Pulmonary artery endothelial cell (primary cell): ENCODE measurements around the gene TTLL8. TPM values are rescaled to one million over a fixed set of nuclear protein-coding genes. Genes with fewer than 3 reads are reported as not detected.

ENCODE experiments used
- DNase-seq: peaks from one replicate; pipeline ENCODE4 v3.0.0-alpha.2; 2011; ENCODE audit warnings: low read depth, low spot score
- total RNA-seq: library from RNA; depleted of rRNA; stranded (reverse); fragments of >200 nt; gene quantifications from 2 replicates; pipeline ENCODE4 v1.2.3, GENCODE V29; 2014

The TTLL8 gene
- total RNA-seq, 1 donor from 2014 or later = not detected

DNA sequence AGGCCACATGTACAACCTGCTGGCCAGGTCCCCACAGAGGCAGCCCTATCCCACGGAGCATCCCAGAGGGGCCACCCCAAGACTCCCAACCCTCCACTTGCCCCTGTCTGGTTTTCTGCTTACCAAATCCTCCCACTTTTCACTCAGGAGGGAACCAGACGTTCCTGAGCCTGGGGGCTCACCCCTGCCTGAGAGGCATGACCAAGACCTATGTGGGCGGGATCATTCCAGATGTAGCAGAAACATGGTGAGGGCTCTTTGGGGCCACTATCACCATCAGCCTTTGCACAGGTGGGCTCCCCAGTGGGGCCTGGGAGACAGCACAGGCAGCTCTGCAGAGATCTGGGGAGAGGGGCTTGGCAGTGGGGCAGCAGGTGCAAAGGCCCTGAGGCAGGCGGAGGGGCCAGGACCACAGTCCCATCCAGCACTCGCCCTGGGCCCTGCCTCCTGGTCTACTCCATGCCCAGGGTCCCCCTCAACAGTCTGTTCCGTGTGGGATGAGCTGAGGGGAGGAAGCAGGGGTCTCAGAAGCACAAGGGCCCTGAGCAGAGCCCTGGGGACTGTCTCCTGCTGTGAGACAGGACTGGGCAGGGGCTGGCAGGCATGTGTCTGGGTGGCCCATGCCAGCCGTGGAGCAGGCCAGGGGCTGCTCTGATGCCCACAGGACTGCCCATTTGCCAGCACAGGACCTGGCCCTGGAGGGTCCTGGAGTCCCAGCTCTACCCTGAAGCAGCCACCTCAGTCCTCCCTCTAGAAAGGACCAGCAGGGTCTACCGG lies 88.2 kb downstream of the TTLL8 start:
- DNase-seq = no peak

DNA sequence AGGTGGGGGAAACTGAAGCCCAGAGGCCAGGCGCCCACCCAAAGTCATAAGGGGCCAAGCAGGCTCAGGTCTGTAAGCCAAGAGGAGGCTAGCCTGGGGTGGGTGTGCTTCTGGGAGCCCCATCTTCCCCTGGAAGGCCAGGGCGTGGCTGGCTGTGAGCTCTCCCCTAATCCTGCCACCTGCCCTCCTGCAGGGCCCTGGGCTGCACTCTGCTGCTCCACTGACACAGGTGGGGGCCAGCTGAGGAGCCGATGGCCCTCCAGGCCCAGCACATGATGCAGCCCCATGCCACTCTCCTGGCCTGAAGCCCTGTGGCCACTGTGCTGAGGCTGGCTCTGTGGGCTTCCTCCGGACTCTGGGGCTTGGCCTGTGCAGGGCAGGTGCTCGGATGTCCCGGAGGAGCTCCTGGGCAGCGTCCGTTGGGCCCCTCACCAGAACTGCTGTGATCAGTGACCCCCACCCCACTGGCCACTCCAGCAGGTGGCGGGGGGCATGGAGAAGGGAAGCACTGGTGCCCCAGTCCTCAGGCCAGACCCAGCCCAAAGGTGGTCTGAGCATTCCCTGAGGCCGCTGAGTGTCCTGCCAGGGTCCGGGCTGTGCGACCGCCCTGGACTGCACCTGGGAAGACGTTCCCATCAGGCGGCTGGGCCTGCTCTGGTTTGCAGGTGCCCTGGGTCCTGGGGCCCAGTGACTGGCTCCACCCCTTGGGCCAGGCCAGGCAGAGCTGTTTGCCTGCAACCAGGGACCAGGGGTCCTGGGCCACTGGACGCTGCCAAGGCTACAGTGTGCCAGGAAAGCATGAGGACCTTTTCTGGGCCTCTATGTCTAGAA lies 89.1 kb downstream of the TTLL8 start:
- no peak for DNase-seq

Other genes with a start within 250 kb of the TTLL8 start
- 21.6 and 28.3 TPM in 2 replicates for gene BRD1, start 230.4 kb downstream of the TTLL8 start, total RNA-seq
- 14.3 and 16.7 TPM in 2 replicates for gene ZBED4, start 204.5 kb downstream of the TTLL8 start, total RNA-seq
- gene ALG12, start 139.9 kb downstream of the TTLL8 start, total RNA-seq = 14.6 and 19.4 TPM in 2 replicates
- gene CRELD2, start 139.7 kb downstream of the TTLL8 start, total RNA-seq = 64.2 and 78.4 TPM in 2 replicates
- gene PIM3, start 97.5 kb downstream of the TTLL8 start, total RNA-seq = 174 and 185 TPM in 2 replicates
- gene IL17REL, start 45.5 kb downstream of the TTLL8 start, total RNA-seq = 0.04 and 0.20 TPM in 2 replicates
- not detected in 2 replicates for gene MLC1, start 27.1 kb upstream of the TTLL8 start, total RNA-seq
- 25.0 and 26.0 TPM in 2 replicates for gene MOV10L1, start 31.7 kb upstream of the TTLL8 start, total RNA-seq
- 0.53 and 0.99 TPM in 2 replicates for gene PANX2, start 112.4 kb upstream of the TTLL8 start, total RNA-seq
- 34.8 and 36.3 TPM in 2 replicates for gene TRABD, start 127.6 kb upstream of the TTLL8 start, total RNA-seq
- gene SELENOO, start 142.7 kb upstream of the TTLL8 start, total RNA-seq = 28.8 and 30.4 TPM in 2 replicates
- gene TUBGCP6, start 186.7 kb upstream of the TTLL8 start, total RNA-seq = 22.0 and 28.1 TPM in 2 replicates
- 14.0 and 14.4 TPM in 2 replicates for gene HDAC10, start 193.0 kb upstream of the TTLL8 start, total RNA-seq
- 54.2 TPM in 2 replicates for gene MAPK12, start 203.4 kb upstream of the TTLL8 start, total RNA-seq
- gene MAPK11, start 212.1 kb upstream of the TTLL8 start, total RNA-seq = 16.3 and 23.3 TPM in 2 replicates
- gene PLXNB2, start 249.3 kb upstream of the TTLL8 start, total RNA-seq = 55.5 and 65.2 TPM in 2 replicates